Tibial artery (tissue), 4 donors: ENCODE measurements around the gene ANGPTL4.

Source experiments
- DNase-seq, 2 donors: peaks; one replicate each; pipeline ENCODE4 v3.0.0-alpha.2; 2019
- H3K27ac ChIP-seq, 2 donors: fragments of 200-600 bp; sonication (generic) in 1 of 2; 1 replicate in 1 of 2; 2 replicates in 1 of 2; pipeline ENCODE4 v1.5.1; 2018 to 2019; ENCODE audit warnings: mild to moderate bottlenecking in 1 of 2
- H3K27me3 ChIP-seq, 2 donors: fragments of 200-600 bp; sonication (generic) in 1 of 2; one replicate each; pipeline versions ENCODE4 v1.5.1 to v1.6.0; 2016 to 2019
- H3K36me3 ChIP-seq, 3 donors: fragments of 200-600 bp; sonication (generic) in 2 of 3; one replicate each; pipeline ENCODE4 v1.5.1; 2016 to 2019; ENCODE audit warnings: mild to moderate bottlenecking in 2 of 3
- H3K4me1 ChIP-seq, 4 donors: fragments of 200-600 bp; sonication (generic) in 2 of 4; 1 replicate in 3 of 4; 2 replicates in 1 of 4; pipeline ENCODE4 v1.5.1; 2016 to 2019
- H3K4me3 ChIP-seq, 2 donors: fragments of 200-600 bp; sonication (generic) in 1 of 2; 1 replicate in 1 of 2; 2 replicates in 1 of 2; pipeline ENCODE4 v1.5.1; 2018 to 2019; ENCODE audit warnings: mild to moderate bottlenecking in 2 of 2
- H3K9me3 ChIP-seq, 3 donors: fragments of 200-600 bp; sonication (generic) in 1 of 3; one replicate each; pipeline ENCODE4 v1.5.1; 2016 to 2019
- intact Hi-C: fragments of 100-400 bp; cut with DNase I; formaldehyde crosslinking; loops from one replicate; pipeline ENCODE4 v1.15.0; 2023; ENCODE audit warnings: low total_unique reads
- TF ChIP-seq, protein P1 (sequence below), 2 experiments: fragments of 200-600 bp in 1 of 2; fragments of 450-650 bp in 1 of 2; IDR thresholded peaks; one replicate each; pipeline ENCODE4 v1.5.1; 2017 to 2019; ENCODE audit warnings: antibody characterized with exemption in 2 of 2, mild to moderate bottlenecking in 1 of 2, moderate library complexity in 1 of 2

Gene ANGPTL4

DNA sequence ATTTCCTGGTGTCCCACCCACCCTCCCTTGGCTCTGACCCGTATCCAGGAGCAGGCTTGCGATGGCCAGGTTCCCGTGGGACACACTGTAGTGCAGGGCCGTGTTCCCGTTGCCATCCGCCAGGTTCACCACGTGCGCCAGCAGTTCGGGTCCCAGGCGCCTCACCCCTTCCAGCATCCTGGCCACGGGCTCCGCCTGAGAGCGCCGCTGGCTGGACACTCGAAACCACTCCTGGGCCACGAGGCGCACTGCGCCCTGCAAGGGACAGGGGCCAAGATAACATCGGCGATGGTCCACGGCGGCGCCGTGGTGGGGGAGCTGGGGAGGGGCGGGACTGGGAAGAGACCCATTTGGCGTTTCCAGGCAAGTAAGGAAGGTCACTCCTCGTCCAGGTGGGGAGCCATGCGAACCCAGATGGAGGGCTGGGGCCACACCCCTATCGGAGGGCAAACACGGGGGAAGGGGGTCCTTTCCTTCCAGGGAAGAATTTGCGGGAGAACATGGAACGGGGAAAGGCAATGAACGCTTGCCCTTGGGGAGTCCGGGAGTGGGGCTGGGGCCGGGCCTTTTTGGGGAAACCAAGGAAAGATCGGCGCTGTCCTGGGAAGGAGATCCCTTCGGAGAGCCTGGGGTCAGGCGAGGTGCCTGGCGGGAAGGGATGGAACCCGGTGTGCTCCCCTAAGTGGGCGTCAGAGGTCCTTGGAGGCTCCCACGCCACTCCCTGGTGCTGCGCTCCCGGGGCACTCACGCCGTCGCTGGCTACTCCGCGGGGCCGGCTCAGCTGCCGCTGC, 30.8 kb upstream of the ANGPTL4 start:
- TF ChIP-seq, protein P1, sequence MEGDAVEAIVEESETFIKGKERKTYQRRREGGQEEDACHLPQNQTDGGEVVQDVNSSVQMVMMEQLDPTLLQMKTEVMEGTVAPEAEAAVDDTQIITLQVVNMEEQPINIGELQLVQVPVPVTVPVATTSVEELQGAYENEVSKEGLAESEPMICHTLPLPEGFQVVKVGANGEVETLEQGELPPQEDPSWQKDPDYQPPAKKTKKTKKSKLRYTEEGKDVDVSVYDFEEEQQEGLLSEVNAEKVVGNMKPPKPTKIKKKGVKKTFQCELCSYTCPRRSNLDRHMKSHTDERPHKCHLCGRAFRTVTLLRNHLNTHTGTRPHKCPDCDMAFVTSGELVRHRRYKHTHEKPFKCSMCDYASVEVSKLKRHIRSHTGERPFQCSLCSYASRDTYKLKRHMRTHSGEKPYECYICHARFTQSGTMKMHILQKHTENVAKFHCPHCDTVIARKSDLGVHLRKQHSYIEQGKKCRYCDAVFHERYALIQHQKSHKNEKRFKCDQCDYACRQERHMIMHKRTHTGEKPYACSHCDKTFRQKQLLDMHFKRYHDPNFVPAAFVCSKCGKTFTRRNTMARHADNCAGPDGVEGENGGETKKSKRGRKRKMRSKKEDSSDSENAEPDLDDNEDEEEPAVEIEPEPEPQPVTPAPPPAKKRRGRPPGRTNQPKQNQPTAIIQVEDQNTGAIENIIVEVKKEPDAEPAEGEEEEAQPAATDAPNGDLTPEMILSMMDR (IDR thresholded peaks at IDR 0.05): no peak
- intact Hi-C loops: no loop called here
- Histone ChIP-seq H3K4me3 (no peak overlapping the region), H3K27me3 (peaks cover 0 to 24% of the 10 kb centered on the region in 2 donors), H3K4me1 (peaks cover 0 to 25% (median 11%) of the 10 kb centered on the region in 4 donors), H3K27ac (no peak overlapping the region), H3K36me3 (peaks cover 4 to 5% (median 4%) of the 10 kb centered on the region in 3 donors), H3K9me3 (no peaks in the 10 kb centered on the region)
- DNase-seq: no peak

DNA sequence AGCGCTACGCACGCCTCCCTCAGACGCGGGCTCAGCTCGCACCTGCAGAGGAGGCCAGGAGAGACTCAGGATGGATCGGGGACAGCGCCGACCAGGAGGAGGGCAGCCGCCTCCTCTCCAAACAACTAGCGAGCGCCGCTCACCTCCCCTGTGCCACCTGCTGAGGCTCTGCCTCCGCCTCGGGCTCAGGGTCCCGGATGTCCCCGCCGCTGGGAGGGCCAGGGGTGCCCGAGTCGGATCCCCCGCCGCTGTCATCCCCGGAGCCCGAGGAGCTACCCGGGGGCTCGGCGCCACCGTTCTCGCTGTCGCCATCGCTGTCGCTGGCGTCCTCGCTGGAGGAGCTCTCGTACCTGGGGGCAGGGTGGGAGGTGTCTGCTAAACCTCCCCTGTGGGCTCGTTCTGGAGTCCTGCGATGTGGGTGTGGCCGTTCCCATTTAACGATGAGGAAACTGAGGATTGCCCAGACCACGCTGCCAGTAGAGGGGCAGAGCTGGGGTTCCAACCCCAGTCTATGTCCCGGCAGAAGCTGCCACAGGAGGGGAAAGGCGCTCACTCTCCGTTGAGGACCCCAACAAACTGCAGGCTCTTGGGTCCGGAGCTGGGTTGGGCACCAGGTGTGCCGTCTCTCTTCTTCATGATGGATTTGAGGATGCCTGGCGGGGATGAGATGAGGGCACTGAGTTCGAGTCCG, 30.0 kb upstream of the ANGPTL4 start:
- Histone ChIP-seq H3K9me3 (no peaks in the 10 kb centered on the region), H3K27me3 (peaks cover 0 to 24% of the 10 kb centered on the region in 2 donors), H3K27ac (no peak overlapping the region), H3K36me3 (peaks cover 4 to 5% (median 4%) of the 10 kb centered on the region in 3 donors), H3K4me3 (no peak overlapping the region), H3K4me1 (peaks cover 0 to 25% (median 11%) of the 10 kb centered on the region in 4 donors)
- intact Hi-C loops: no loop called here
- no peak for DNase-seq
- TF ChIP-seq, protein P1 (IDR thresholded peaks at IDR 0.05): no peak

- H3K4me3 ChIP-seq: peak overlapping the region; percentile 20 to 45
- no peaks in the 10 kb centered on the region for H3K9me3 ChIP-seq
- intact Hi-C loops: no loop called here
- peaks cover 0 to 24% of the 10 kb centered on the region in 2 donors for H3K27me3 ChIP-seq
- peaks cover 0 to 25% (median 11%) of the 10 kb centered on the region in 4 donors for H3K4me1 ChIP-seq
- peaks cover 4% of the 10 kb centered on the region in 3 donors for H3K36me3 ChIP-seq
- TF ChIP-seq, protein P1 (IDR thresholded peaks at IDR 0.05): no peak
- H3K27ac ChIP-seq: no peak overlapping the region
- no peak for DNase-seq
These were observed 29.3 kb upstream of the ANGPTL4 start for GRCh38 chr19:8334458-8335342.

DNA sequence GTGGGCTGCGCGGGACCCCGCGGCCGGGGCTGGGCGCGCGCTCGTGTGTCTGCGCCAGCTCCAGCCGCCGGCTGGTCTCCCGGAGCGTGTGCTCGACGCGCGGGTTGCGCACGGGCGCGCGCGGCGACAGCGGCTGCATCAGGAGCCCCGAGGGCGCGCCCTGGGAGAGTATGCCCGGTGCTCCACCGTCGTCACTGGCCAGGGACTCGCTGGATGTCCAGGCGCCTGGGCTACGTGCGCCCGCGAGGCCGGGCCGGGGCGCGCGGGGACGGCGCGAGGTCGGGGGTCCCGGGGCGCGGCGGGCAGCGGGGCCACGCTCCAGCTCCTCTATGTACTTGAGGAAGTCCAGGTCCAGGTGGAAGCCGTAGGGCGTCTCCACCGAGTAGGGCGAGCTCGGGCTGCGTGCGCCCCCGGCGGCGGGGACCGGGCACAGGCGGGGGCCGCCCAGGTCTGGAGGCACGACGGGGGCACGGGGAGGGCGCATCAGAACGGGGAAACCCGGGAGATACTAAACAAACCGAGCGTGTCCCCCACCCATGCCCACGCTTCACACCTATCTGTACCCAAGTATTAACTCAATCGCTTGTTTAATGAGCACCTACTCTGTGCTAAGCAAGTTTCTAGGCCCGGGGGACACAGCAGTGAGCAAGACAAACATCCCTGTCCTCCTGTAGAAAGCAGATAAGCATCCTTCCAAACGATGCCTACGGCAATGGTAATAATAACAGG, 28.4 kb upstream of the ANGPTL4 start:
- H3K27me3 ChIP-seq: peaks cover 0 to 24% of the 10 kb centered on the region in 2 donors
- H3K4me1 ChIP-seq: peaks cover 0 to 25% (median 11%) of the 10 kb centered on the region in 4 donors
- no peak overlapping the region for H3K27ac ChIP-seq
- DNase-seq: no peak
- H3K4me3 ChIP-seq: peak overlapping the region; percentile 20 to 45
- intact Hi-C loops: no loop called here
- TF ChIP-seq, protein P1 (IDR thresholded peaks at IDR 0.05): no peak
- peaks cover 0 to 4% (median 2%) of the 10 kb centered on the region in 3 donors for H3K36me3 ChIP-seq
- H3K9me3 ChIP-seq: no peaks in the 10 kb centered on the region
